ENCODE measurements around the gene SLC4A11.

- TF ChIP-seq, protein P1, sequence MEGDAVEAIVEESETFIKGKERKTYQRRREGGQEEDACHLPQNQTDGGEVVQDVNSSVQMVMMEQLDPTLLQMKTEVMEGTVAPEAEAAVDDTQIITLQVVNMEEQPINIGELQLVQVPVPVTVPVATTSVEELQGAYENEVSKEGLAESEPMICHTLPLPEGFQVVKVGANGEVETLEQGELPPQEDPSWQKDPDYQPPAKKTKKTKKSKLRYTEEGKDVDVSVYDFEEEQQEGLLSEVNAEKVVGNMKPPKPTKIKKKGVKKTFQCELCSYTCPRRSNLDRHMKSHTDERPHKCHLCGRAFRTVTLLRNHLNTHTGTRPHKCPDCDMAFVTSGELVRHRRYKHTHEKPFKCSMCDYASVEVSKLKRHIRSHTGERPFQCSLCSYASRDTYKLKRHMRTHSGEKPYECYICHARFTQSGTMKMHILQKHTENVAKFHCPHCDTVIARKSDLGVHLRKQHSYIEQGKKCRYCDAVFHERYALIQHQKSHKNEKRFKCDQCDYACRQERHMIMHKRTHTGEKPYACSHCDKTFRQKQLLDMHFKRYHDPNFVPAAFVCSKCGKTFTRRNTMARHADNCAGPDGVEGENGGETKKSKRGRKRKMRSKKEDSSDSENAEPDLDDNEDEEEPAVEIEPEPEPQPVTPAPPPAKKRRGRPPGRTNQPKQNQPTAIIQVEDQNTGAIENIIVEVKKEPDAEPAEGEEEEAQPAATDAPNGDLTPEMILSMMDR (optimal IDR thresholded peaks at IDR 0.05 in 1 of 3, IDR thresholded peaks at IDR 0.05 in 1 of 3, conservative IDR thresholded peaks at IDR 0.05 in 1 of 3; ENCODE audit: extremely low read depth in 1 of 3, insufficient read depth in 2 of 3, low read length in 3 of 3) = no peak
- TF ChIP-seq EZH2 (IDR thresholded peaks at IDR 0.05; ENCODE audit: low read length) = no peak
Observed at GRCh38 chr20:3209946-3210317, 29.1 kb downstream of the SLC4A11 start.

Data from keratinocyte (primary cell).